HG03558 (cell line): ENCODE data around the gene ELF5.

Experiments
- ATAC-seq: cut with Tn5 transposase; IDR thresholded peaks from one replicate; pipeline ENCODE4 v1.9.1; 2021; ENCODE audit warnings: moderate number of reproducible peaks; ENCODE audit not compliant: unreplicated experiment; ENCODE audit errors: extremely low read depth

Gene ELF5

DNA sequence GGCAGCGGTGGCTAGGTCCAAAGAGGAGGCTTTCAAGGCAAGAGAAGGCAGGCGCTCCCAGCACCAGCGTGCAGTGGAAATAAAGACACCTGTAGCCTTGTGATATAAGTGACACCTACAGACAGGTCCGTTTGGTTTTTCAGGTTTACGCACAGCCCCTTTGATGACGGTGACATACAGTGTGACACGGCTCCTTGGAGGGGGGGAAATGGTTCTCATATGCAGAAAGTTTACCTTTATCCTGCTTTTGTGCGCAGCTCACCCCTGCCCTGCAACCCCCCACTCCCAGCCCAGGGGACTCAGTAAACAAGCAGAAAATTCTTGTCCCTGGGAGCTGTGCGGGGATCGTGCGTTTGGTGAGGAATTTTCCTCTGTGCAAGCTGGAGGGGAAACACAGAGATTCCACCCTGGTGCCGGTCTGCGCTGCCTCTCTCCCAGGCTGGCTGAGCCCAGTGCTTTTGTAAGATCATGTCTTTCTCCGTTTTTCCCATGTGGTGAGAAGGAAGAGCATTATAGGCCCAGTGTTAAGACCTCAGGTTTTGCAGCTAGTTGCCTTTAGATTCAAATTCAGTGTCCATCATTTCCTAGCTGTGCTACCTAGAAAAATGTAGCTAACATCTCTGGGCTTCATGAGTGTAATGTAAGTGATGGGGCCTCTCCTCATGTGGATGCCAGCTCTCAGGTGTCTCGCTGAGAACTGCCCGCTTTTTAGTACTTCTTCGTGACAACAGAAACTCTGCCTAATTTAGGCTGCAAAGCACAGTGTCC lies at the start of gene ELF5:
TSS of gene ELF5 (minus strand) at position 113 of the 768 bp plus-strand sequence. CDS start 8,045 bp downstream, outside the sequence.
- ATAC-seq, result no peak

DNA sequence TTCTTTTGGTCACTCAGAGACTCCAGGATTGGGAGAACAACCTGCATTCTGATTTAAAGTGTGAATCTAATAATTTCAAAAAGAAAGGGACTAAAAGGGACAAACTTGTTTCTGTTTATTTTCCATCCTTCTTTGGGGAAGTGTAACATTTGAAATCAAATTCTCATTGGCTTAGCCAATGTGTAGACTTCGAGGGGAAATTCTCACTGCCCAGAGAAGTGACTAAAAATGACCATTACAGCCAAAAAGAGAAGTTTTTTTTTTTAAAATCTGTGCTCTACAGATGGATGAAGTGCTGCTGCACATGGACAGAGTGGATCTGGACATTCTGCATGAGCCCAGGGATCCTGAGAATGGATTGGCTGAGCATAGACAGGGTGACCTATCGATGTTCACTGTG lies 49.4 kb upstream of the ELF5 start:
- no peak for ATAC-seq

DNA sequence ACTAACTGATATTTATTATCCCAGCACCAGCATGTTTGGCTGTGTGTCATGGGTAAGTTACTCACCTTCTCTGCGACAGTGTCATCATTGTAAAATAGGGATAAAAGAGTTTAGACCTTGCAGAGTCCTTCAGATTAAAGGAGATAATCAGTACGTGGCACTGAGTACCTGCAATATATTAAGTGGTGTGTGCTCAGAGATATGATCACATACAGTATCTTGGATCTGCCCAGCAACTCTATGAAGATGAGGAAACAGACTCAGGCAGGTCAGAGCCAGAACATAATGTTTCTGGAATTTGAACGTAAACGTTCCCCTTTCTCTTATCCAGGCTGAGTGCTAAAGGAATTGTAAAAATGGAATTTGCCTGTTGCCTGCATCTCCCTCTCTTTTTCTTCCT lies 46.9 kb upstream of the ELF5 start:
- no peak for ATAC-seq

DNA sequence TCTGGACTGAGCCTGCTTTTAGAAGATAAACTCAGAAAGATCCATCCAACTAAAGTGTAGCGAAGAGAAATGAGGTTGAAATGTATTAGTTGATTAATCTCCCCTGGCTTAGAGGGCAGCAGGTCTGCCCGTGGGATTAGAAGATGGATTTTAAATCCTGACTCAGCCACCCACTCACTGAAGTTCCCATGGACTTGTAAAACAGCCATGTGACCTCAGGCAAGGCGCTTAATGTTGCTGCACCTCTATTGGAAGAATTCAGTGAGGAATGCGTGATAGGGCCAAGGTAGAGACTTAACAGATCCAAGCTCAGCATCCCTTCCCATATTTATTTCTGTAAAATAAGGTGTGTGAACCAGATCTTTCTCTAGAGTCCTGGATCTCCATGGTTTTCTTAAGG lies 45.1 kb upstream of the ELF5 start:
- no peak for ATAC-seq

DNA sequence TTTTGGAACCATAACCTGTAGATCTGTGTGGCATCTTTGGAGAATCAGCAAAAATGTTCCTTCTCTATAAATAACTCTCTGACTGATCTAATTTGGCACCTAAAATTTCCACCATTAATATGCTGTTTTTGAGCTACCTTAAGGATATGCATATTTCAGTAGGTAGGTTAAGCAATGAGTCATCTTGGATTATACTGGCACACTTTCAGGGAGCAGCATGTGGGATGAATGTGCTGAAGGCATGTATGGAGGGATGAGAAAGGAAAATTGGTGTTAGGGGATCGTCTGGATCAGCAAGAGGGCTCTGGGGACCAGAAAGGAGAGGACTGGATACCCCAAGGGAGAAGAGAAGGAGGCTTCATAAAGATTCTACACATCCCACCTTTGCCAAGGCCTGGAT lies 44.6 kb upstream of the ELF5 start:
- ATAC-seq, result no peak

DNA sequence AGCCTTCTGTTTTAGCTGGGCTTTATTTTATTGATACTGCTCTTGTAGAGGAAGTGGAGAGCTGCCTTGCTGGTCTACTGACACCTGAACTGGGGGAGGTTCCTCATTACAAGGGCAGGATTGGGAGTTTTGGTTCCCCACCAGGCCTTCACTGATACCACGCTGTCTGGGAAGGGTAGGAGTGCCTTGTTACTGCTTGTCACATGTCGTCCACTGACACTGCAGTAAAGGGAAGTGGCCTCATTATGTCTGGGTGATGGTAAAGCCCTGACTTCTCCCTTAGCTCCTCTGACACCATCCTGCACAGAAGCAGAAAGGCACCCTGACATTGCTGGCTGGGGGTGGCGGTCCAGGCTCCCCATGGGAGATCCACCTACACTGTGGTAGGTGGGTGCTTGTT lies 38.7 kb upstream of the ELF5 start:
- no peak for ATAC-seq

DNA sequence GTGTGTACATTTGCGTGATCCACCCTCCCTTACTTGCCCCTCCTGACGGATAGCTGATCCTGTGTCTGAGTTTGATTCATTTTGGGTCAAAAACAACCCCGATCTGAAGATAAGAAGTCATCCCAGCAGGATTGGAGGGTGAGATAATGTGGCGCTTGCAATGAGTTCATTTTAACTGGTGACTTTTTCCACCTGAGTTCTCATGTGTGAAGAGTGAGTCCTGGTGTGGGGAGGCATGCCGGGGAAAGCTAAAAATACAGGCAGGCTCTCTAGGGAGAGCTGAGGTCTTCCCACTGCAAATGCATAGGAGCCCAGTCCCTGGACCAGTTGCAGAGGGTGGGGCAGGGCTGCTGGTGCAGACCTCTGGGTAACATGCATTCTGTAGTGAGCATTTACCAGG lies 35.7 kb upstream of the ELF5 start:
- ATAC-seq, result no peak

DNA sequence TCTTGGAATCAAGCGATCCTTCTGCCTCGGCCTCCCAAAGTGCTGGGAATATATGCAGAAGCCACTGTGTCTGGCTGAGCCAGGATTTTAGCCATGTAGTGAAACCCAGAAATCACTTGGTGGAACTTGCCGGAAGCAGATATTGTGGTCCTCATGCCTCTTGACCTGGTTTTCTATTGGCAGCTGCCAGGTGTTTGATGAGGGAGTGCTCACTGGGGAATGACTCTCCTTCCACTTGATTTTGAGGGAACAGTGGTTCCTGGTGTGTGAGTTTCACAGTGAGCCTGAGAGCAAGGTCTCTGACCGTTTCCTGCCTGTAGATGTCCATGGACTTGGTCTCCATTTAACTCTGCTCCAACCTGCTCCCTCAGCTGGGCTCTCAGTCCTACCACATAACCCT lies 34.7 kb upstream of the ELF5 start:
- ATAC-seq, result no peak

DNA sequence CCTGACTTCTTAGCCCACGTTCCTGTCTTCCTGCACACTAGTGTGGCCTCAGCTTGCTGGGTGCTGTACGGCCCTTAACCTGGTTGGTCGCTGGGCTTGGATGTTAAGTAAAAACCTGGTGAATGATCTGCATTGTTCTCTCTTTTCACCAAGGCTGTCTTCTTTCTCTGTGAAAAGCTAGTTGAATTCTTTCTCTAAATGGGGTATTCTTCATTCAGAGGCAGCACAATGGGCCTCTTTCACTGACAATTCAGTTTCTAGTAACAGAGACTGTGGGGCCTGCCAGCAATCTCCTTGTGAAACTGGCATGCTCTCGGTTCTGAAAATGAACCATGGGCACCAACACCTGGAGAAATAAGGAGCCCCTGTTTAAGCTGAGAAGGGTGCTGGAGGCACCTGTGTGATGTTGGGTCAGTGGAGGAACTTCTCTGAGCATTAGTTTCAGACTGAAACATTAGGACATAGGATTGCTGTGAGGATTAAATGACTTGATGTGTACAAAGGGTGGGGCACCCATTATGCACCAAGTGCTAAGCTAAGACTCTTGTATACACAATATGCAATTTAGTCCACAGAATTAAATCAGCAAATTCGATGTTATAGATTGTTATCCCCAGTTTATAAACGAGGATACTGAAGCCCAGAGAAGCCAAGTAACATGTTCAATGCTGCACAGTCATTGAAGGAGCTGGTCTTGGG lies 33.1 kb upstream of the ELF5 start:
- no peak for ATAC-seq

DNA sequence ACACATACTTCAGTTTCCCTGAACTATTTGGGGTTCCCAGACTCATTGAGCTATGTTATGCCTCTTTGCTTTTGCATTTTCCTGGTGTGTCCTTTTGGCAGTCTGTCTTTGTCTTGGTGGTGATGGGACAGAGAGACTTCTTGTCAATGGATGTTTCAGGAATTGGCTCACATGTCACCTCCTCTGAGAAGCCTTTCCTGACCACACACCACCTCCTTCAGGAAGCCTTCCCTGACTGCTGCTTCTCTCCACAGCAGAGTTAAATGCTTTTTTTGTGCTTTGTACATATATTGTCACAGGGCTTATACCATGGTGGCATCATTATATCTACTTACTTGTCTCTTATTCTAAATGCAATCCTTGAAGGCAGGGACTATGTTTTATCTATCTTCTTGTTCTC lies 28.5 kb upstream of the ELF5 start:
- ATAC-seq, result no peak

DNA sequence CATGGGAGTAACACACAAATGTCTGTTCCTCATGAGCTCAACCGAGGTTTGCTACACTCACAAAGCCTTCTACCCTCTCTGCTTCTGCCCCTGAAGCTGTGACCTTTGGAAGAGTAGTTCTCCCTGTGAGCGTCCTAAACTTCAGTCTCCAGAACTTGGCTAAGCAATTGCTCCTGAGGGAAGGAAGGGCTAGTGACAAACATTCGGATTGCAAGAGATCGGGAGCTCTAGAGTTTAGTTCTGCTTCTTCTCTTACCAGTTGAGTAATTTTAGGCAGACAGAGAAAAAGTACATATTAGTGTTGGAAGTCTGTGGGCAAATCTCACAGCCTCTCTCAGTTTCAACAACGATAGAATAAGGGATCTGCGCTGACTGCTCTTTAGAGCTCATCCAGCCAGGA lies 27.3 kb upstream of the ELF5 start:
- ATAC-seq, result no peak

DNA sequence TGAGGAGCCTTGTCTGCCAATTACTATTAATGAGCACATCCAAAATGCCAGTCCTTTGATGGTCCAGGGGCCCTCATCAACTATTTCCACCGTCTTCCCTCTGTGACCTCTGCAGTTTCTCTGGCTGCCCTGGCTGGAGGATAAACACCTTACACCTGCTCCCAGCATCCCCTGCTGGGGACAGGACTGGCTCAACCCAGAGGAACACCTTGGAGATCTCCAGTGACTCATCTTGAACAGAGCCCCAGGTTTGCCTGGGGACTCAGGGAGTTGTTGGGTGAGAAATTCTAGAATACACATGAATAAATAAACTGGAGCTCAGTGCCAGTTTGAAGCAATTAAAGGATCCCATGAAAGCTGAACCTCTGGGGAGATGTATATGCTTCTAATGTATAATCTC lies 24.0 kb upstream of the ELF5 start:
- no peak for ATAC-seq

DNA sequence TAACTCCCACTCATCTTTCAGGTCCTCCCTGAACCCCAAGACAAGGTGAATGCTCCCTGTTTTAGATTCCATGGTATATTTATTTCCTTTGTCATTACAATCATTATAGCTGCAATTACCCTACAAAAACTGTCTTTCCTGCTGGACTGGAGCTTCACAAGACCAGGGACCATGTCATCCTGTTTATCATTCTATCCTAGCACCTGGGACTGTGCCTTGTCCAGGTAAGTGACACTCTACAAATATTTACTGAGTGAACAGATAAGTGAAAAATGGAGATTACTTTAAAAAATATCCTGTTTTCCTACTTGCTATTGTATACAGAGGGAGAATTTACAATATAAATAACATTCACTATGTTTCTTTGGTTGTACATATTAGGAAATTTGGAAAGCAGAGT lies 22.5 kb upstream of the ELF5 start:
- no peak for ATAC-seq

DNA sequence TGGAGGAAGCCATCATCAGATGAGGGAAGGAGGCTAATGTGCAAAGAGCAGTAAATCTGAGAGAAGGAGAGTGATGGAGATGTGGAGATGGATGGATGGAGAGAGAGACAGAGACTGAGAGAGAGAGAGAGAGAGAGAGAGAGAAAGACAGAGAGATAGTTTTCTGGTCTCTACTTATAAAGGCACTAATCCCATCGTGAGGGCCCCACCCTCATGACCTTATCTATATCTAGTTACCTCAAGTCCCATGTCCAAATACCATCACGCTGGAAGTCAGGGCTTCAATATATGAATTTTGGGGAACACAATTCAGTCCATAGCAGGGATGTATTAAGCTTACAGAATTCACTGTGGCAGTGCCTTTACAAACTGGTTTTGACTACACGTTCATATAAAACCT lies 21.2 kb upstream of the ELF5 start:
- no peak for ATAC-seq

DNA sequence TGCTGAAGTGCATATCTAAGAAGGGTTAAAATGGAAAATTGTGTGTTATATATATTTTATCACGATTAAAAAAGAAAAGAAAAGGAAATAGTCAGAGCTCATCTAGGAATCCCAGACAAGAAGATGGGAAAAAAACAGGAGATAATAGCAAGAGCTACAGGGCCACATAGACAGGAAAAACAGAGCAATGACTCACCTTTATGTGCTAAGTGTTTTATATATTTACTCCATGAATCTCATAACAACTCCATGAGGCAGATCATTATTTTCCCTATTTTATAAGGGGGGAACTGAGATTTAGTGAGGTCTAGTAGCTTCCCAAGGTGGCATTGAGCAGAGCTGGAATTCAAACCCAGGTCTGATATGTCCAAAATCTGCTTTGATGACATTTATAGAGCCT lies 18.1 kb upstream of the ELF5 start:
- no peak for ATAC-seq

DNA sequence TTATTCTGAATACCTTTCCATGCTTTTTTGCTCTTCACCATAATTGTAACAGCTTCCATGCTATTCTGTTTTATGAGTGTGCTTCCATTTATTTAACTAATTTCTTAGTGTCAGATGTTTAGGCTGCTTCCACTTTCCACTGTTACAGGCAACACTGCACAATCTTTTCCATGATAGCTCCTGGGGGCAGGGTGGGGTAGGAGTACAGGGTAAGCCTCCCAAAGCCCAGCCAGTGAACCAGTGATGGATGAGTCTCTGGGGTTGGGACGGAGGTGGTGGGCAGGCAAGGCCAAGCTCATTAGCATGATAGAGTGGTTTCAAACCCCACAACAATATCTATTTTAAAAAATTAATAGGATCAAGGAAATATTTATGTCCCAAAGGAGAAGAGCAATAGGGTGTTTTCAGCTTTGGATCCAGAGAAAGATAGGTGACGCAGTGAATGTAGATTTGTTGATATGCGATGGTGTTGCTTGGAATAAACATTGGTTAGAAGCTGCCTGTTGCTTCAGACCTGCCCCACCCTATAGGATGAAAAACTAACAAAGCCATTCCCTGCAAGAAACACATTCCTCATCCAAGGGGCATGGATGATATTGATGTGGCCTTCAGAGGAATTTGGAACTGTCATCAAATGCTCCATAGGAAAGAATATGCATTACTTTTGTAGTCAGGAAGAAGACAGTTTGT lies 17.1 kb upstream of the ELF5 start:
- no peak for ATAC-seq

DNA sequence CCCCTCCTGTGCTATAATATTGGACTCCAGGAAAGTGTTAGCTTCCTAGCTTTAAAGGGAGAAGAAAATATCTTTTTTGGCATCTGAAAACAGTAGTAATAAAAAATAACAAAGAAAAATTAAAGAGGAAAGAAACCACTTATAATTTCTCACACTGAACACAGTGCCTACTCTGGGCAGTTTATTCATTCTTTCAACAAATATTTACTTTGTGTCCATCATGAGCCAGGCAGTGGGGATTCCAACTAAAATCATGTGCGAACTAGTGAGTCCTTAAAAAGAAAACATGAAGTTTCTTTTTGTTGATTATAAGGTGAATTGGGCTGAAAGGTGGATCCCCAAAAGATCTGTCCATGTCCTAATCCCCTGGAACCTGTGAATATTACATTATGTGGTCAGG lies 16.0 kb upstream of the ELF5 start:
- no peak for ATAC-seq

DNA sequence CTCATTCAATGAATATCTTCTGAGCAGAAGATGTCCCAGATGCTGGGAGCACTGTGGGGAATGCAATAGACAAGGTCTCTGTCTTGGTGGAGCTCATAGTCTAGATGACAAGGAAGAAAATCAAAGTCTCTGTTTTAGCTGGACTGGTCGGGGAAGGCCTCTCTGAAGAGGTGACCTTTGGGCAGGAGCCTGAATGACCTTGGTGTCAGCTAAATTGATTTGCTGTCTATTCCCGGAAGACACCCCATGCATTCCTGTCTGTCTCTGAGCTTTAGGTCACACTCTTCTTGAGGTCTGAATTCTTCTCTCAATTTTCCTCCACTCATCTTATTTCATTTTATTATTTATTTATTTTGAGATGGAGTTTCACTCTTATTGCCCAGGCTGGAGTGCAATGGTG lies 14.5 kb upstream of the ELF5 start:
- no peak for ATAC-seq

DNA sequence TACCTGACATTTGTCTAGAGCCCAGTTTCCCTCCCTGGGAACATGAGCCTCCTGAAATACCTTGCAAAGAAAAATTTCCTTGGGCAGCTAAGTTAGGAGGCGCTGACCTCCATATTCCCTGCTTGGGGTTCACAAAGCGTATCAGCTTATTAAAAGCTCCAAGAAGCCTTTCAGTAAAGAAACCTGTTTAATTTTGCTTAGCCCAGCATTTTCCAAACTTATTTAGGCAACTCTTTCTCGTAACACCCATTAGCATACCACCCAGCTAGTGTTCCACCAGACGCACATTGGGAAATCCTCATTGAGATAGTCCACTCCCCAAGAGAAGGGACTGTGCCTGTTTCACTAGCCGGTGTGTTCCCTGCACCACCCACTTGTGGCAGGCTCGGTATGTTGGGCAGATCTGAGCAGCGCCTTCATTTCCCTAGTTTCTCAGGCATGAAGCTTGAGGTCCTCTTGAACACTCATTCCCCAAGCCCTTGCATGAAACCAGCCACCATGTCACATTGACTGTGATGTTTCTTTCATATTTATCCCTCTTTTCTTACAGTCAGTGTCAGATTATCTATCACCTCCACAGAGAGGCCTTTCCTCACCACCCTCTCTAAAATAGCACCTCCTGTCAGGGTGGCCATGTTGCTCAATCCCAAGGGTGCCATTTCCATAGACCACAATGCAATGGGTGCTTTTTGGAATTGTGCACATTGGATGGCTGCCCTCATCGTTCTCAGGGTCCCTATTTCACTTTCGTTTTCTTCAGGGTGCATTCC lies 12.5 kb upstream of the ELF5 start:
- no peak for ATAC-seq

DNA sequence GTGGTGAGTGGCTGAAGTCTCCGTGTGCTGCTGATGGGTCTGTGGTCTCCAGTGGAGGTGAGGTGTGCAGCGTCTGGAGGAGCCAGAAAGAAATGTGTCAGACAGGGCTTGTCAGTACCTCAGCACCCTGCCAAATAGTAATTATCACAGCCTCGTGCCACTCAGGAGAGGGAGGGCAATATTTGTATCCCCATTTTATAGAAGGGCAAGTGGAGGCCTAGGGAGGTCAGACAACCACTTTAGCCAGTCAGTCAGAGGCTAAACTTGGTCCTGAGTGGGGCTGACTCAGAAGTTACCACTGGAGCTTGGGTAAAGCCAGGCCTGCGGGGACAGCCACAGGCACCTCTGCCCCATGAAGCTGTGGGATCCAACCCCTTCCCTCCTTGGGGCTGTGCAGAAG lies 11.5 kb upstream of the ELF5 start:
- no peak for ATAC-seq

DNA sequence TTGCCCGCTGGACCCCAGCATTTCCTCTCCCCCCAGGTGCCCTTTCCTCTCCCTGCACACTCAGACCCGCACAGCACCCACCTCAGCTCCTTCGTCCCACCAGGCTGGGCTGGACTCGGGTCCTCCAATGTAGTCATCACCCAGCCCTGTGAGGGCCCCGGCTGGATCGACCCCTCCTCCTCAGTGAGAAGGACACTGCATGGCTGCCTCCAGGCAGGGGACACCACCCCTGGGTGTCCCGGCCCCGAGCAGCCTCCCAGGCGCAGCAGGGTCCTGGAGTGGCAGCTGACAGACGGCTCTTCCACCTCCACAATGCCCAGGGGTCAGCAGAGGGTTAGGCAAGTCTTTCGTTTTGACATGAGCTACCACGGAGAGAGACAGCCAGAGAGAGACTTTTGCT lies 11.1 kb upstream of the ELF5 start:
- no peak for ATAC-seq
